ENCODE measurements around the gene CFAP74.

- TF ChIP-seq GATA3 (IDR thresholded peaks at IDR 0.05; ENCODE audit: low read depth, low read length) (no peak), GATA2 (IDR thresholded peaks at IDR 0.05; ENCODE audit: low read depth, low read length) (no peak)
Measured at GRCh38 chr1:2036287-2036686, 32.7 kb upstream of the CFAP74 start.
